A673 (cell line): ENCODE data around the gene SNRPD2. TPM values are rescaled to one million over a fixed set of nuclear protein-coding genes. Genes with fewer than 3 reads are reported as not detected.

ENCODE experiments used
- BruUV-seq: library from RNA; stranded (reverse); fragments of 400-500 nt; replicated peaks from 2 replicates; lab custom pipeline; 2021; lab: Mats Ljungman, UMichigan
- CTCF ChIA-PET: fragments of 300-600 bp; sonication (Branson Sonifier 250); formaldehyde crosslinking; loops from one replicate; lab custom pipeline; 2022; ENCODE audit warnings: antibody characterized with exemption; lab: Charles Lee
- POLR2A ChIA-PET: fragments of 300-600 bp; sonication (Branson Sonifier 250); formaldehyde crosslinking; loops from one replicate; lab custom pipeline; 2022; ENCODE audit warnings: antibody characterized with exemption; ENCODE audit not compliant: low non-redundant PET; lab: Charles Lee
- DNase-seq: peaks from one replicate; pipeline ENCODE4 v3.0.0-alpha.2; 2015; ENCODE audit warnings: low spot score
- H3K27ac ChIP-seq: fragments of 200-600 bp; sonication (generic); 2 replicates; pipeline ENCODE4 v1.5.1; 2016; ENCODE audit warnings: mixed run types, low read depth, mild to moderate bottlenecking, mixed read lengths, antibody characterized with exemption, low read length; ENCODE audit not compliant: poor library complexity, severe bottlenecking
- H3K27me3 ChIP-seq: fragments of 200-600 bp; sonication (generic); replicated peaks from 2 replicates; pipeline ENCODE4 v1.6.1; 2017; ENCODE audit warnings: mixed run types, low read depth, mild to moderate bottlenecking, mixed read lengths, antibody characterized with exemption, low read length; ENCODE audit not compliant: insufficient read depth, poor library complexity
- H3K36me3 ChIP-seq: fragments of 200-600 bp; sonication (generic); 2 replicates; pipeline ENCODE4 v1.6.1; 2016; ENCODE audit warnings: mixed run types, mild to moderate bottlenecking, mixed read lengths, antibody characterized with exemption, low read length; ENCODE audit not compliant: insufficient read depth, poor library complexity, severe bottlenecking
- H3K4me1 ChIP-seq: fragments of 200-600 bp; sonication (generic); 2 replicates; pipeline ENCODE4 v1.6.1; 2017; ENCODE audit warnings: mixed run types, mild to moderate bottlenecking, mixed read lengths, antibody characterized with exemption, low read length; ENCODE audit not compliant: insufficient read depth, poor library complexity, severe bottlenecking
- H3K4me3 ChIP-seq: fragments of 200-600 bp; sonication (generic); 2 replicates; pipeline ENCODE4 v1.5.1; 2016; ENCODE audit warnings: low read depth, mixed run types, mild to moderate bottlenecking, mixed read lengths, low read length; ENCODE audit not compliant: poor library complexity, severe bottlenecking
- H3K9me3 ChIP-seq: fragments of 200-600 bp; sonication (generic); 2 replicates; pipeline ENCODE4 v1.6.1; 2016; ENCODE audit warnings: mixed run types, low read depth, mild to moderate bottlenecking, mixed read lengths, antibody characterized with exemption, low read length; ENCODE audit not compliant: poor library complexity, severe bottlenecking
- EZH2 ChIP-seq: fragments of 200-600 bp; sonication (generic); IDR thresholded peaks from 2 replicates; pipeline ENCODE4 v1.6.1; 2017; ENCODE audit warnings: borderline replicate concordance, low read depth, mild to moderate bottlenecking, mixed read lengths, antibody characterized with exemption, low read length; ENCODE audit not compliant: poor library complexity, severe bottlenecking
- intact Hi-C: fragments of 100-400 bp; cut with micrococcal nuclease; formaldehyde crosslinking; loops from one replicate; pipeline ENCODE4 v1.10.0; 2022; ENCODE audit not compliant: unreplicated experiment
- total RNA-seq: library from RNA; stranded (reverse); gene quantifications from 2 replicates; pipeline ENCODE4 v1.2.3, GENCODE V29; 2021
- TF ChIP-seq, protein P1 (sequence below): fragments of 300-800, 200-600 bp; sonication (generic); conservative IDR thresholded peaks from 2 replicates; pipeline ENCODE4 v1.5.1; 2017; ENCODE audit warnings: low read depth, mild to moderate bottlenecking, antibody characterized with exemption, low read length, moderate library complexity, mixed read lengths

Gene SNRPD2
- total RNA-seq, 1 experiment from 2014 or later = 597 TPM

DNA sequence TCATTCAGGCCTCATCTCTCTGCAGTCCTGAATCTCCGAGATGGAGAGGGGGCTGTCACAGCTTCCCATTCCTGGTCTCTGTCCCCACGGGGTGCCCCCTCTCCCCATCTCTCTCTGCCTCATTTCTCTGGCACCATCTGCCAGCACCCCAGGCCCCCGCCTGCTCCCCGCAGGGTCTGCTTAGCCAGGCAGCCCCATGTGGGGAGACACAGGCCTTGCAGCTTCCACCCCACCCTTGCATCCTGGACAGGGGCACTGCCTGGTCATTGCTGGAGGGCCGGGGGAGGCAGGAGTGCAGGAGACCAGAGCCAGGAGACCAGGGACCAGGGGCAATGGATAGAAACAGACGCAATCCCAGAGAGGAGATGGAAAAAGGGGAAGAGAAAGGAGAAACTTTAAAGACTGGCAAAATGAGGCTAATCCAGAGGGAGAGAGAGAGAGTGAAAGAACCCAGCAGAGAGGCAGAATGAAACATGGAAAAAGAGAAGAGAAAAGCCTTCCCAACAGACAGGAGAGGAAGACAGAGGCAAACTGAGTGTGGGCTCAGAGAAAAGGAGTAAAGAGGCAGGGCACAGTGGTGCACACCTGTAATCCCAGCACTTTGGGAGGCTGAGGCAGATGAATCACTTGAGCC, 32.5 kb downstream of the SNRPD2 start:
- no peaks in the 10 kb centered on the region for H3K27me3 ChIP-seq
- no TSS peak for BruUV-seq
- no peaks in the 10 kb centered on the region for H3K36me3 ChIP-seq
- no peak overlapping the region for H3K27ac ChIP-seq
- TF ChIP-seq, protein P1, sequence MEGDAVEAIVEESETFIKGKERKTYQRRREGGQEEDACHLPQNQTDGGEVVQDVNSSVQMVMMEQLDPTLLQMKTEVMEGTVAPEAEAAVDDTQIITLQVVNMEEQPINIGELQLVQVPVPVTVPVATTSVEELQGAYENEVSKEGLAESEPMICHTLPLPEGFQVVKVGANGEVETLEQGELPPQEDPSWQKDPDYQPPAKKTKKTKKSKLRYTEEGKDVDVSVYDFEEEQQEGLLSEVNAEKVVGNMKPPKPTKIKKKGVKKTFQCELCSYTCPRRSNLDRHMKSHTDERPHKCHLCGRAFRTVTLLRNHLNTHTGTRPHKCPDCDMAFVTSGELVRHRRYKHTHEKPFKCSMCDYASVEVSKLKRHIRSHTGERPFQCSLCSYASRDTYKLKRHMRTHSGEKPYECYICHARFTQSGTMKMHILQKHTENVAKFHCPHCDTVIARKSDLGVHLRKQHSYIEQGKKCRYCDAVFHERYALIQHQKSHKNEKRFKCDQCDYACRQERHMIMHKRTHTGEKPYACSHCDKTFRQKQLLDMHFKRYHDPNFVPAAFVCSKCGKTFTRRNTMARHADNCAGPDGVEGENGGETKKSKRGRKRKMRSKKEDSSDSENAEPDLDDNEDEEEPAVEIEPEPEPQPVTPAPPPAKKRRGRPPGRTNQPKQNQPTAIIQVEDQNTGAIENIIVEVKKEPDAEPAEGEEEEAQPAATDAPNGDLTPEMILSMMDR = no peak
- no peak for TF ChIP-seq EZH2
- no peak for DNase-seq
- no peaks in the 10 kb centered on the region for H3K4me1 ChIP-seq
- ChIA-PET CTCF (no interaction called here), POLR2A (no interaction called here)
- intact Hi-C loops = no loop called here
- no peak overlapping the region for H3K4me3 ChIP-seq
- no peaks in the 10 kb centered on the region for H3K9me3 ChIP-seq

DNA sequence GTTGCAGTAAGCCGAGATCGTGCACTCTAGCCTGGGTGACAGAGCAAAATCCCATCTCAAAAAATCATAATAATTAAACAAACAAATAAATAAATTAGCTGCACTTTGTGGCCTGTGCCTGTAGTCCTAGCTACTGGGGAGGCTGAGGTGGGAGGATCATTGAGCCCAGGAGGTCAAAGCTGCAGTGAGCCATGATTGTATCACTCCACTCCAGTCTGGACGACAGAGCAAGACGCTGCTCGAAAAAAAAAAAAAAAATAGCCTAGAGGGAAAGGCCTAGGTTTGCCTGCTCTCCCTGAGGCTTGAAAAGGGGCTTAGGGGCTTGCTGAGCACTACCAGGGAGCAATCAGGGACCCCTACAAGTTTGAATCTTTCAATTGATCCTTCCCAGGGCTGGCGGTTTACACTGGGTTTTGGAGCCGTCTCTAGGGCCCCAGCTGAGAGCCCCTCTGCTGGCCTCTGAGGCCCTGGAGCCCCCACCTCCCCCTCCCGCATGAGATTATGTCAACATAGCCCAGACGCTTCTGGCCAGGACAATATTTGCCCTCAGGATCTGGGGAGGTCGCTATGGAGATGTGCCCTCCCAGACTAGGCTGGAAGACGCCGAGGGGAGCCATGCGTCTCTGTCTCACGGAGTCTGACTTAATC, 34.1 kb downstream of the SNRPD2 start:
- DNase-seq = no peak
- POLR2A ChIA-PET = interaction anchor here (0.7 kb wide), 1 partner anchor 259 kb away, joined by 18 read pairs; no protein-coding TSS in a partner anchor
- Histone ChIP-seq H3K4me3 (no peak overlapping the region), H3K9me3 (no peaks in the 10 kb centered on the region), H3K27ac (no peak overlapping the region), H3K27me3 (no peaks in the 10 kb centered on the region), H3K4me1 (peaks cover 5% of the 10 kb centered on the region), H3K36me3 (no peaks in the 10 kb centered on the region)
- CTCF ChIA-PET = no interaction called here
- intact Hi-C loops = no loop called here
- TF ChIP-seq, protein P1 = no peak
- TF ChIP-seq EZH2 = no peak
- BruUV-seq = no TSS peak

DNA sequence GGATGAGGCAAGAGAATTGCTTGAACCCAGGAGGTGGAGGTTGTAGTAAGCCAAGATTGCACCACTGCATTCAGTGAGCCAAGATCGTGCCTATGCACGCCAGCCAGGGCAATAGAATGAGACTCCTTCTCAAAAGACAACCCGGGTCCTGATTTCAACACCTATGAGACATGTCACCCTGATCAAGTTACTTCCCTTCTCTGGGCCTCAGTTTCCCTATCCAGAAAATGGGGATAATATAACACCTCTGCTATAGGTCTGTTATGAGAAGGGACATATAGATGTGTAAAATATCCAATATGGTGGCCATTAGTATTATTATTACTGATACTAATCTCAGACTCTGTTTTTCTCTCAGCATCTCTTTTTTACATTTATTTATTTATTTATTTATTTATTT, 36.7 kb downstream of the SNRPD2 start:
- H3K9me3 ChIP-seq = no peaks in the 10 kb centered on the region
- H3K27me3 ChIP-seq = no peaks in the 10 kb centered on the region
- intact Hi-C loops = no loop called here
- H3K36me3 ChIP-seq = no peaks in the 10 kb centered on the region
- no TSS peak for BruUV-seq
- POLR2A ChIA-PET = no interaction called here
- H3K4me1 ChIP-seq = peaks cover 5% of the 10 kb centered on the region
- H3K4me3 ChIP-seq = no peak overlapping the region
- TF ChIP-seq, protein P1 = no peak
- TF ChIP-seq EZH2 = no peak
- CTCF ChIA-PET = no interaction called here
- no peak overlapping the region for H3K27ac ChIP-seq
- DNase-seq = no peak
